ENCODE measurements around the gene CD81.

Gene CD81

DNA sequence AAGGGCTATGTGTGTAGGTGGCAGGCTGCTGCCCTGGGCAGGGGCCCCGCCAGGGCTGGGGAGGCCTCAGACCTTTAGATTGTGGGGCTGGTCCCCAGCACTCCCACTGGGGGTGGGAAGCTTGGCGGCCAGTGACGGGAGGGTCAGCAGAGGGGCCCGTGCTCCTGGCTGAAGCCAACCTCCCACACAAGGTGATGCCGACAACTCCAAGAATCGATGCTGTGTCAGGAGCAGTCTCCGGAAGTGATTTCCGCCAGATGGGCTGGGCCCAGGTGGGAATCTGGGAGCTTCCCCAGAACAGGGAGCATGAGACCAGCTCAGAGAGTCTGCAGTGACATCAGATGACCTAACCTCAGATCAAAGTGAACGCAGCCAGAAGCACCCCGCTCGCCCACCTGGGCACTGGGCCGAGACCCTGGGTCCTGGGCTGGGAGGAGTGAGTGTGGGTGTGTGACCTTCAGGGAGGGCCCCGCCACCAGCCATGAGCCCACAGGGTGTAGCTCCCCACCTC lies 59.5 kb downstream of the CD81 start:
- TF ChIP-seq, protein P1, sequence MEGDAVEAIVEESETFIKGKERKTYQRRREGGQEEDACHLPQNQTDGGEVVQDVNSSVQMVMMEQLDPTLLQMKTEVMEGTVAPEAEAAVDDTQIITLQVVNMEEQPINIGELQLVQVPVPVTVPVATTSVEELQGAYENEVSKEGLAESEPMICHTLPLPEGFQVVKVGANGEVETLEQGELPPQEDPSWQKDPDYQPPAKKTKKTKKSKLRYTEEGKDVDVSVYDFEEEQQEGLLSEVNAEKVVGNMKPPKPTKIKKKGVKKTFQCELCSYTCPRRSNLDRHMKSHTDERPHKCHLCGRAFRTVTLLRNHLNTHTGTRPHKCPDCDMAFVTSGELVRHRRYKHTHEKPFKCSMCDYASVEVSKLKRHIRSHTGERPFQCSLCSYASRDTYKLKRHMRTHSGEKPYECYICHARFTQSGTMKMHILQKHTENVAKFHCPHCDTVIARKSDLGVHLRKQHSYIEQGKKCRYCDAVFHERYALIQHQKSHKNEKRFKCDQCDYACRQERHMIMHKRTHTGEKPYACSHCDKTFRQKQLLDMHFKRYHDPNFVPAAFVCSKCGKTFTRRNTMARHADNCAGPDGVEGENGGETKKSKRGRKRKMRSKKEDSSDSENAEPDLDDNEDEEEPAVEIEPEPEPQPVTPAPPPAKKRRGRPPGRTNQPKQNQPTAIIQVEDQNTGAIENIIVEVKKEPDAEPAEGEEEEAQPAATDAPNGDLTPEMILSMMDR (IDR thresholded peaks at IDR 0.05; ENCODE audit: low read depth, low read length, missing control alignments) = no peak
- no peak for DNase-seq (ENCODE audit: extremely low read depth, low read depth)
- H3K4me3 ChIP-seq (replicated peaks; ENCODE audit: low read depth, low read length) = no peak overlapping the region

DNA sequence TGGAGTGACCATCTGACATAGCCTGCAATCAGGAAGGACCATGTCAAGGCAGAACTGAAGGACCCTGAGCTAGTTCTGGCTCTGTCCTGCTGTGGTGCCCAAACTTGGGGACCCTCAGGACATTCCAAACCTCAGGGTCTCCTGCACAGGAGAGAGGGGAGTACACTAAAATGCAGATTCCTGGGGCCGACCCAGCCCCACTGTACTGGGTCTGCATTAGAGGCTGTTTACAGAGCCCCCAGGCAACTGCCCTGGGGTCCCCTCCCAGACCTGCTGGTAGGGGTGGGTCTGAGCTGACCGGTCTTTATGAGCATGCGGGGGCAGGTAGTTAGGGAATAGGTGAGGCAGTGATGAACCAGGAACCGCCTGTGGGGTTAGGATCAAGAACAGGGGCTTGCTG lies 60.4 kb downstream of the CD81 start:
- no peak overlapping the region for H3K4me3 ChIP-seq (replicated peaks; ENCODE audit: low read depth, low read length)
- DNase-seq (ENCODE audit: extremely low read depth, low read depth) = no peak
- TF ChIP-seq, protein P1 (IDR thresholded peaks at IDR 0.05; ENCODE audit: low read depth, low read length, missing control alignments) = no peak

DNA sequence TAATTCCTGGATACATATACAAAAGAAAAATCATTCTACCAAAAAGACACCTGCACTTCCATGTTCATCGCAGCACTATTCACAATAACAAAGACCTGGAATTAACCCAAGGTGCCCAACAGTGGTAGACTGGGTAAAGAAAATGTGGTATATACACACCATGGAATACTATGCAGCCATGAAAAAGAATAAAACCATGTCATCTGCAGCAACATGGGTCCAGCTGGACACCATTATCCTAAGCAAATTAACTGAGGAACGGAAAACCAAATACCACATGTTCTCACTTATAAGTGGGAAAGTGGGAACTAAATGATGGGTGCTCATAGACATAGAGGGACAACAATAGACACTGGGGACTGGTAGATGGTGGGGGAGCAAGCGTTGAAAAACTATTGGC lies 62.7 kb downstream of the CD81 start:
- TF ChIP-seq, protein P1 (IDR thresholded peaks at IDR 0.05; ENCODE audit: low read depth, low read length, missing control alignments) = no peak
- no peak overlapping the region for H3K4me3 ChIP-seq (replicated peaks; ENCODE audit: low read depth, low read length)
- DNase-seq (ENCODE audit: extremely low read depth, low read depth) = no peak

DNA sequence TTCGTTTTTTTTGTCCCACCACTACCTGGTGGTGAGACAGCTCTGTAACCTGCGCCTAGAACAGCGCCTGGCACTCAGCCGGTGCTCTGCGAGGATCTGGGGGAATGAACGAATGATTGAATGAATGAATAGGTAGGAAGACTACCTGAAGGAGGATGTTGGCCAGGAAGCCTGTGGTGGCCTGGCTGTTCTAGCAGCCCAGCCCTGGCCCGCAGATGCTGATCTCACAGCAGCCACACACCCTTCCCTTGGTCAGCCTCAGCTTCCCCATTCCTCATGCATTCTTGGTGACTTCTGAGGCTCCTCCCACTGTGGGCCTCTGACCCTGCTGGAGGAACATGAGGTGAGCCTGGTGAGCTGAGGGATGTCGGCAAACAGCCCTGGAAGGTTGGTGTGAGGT lies 63.5 kb downstream of the CD81 start:
- H3K4me3 ChIP-seq (replicated peaks; ENCODE audit: low read depth, low read length) = no peak overlapping the region
- DNase-seq (ENCODE audit: extremely low read depth, low read depth) = no peak
- TF ChIP-seq, protein P1 (IDR thresholded peaks at IDR 0.05; ENCODE audit: low read depth, low read length, missing control alignments) = no peak

DNA sequence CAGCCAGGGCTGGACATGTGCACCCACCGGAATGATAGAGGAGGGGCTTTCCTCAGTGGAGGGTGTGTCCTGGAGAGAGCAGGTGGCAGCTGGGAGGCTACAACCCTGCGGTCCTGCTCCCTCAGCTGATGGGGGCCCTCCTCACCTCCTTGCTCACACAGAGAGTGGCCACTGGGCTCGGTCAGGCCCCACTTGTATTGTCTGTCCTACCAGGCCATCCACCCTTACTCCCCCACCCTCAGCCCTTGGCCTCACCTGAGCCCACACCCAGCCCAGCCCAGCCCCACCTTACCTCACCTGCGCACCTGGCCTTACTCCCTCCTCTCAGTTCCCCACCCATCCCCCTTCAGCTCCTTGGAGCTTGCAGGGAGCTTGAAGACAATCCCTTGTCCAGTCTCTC lies 64.1 kb downstream of the CD81 start:
- DNase-seq (ENCODE audit: extremely low read depth, low read depth) = no peak
- no peak overlapping the region for H3K4me3 ChIP-seq (replicated peaks; ENCODE audit: low read depth, low read length)
- TF ChIP-seq, protein P1 (IDR thresholded peaks at IDR 0.05; ENCODE audit: low read depth, low read length, missing control alignments) = no peak

DNA sequence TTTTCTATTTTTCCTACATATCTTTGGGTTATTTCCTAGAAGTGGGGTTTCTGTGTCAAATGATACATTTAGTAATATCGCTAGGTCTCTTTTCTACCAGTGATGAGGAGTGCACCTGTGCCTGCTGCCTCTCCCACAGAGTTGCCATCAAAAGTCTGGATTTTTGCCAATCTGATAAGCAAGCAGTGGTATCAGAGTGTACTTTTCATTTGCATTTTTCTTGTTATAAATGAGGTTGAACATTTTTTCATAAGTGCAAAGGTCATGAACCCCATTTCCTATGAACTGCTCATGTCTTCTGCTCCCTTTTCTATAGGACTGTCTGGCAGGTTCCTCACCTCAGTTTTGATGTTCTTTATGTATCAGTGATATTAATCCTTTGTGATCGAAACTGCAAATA lies 65.5 kb downstream of the CD81 start:
- no peak for DNase-seq (ENCODE audit: extremely low read depth, low read depth)
- no peak overlapping the region for H3K4me3 ChIP-seq (replicated peaks; ENCODE audit: low read depth, low read length)
- TF ChIP-seq, protein P1 (IDR thresholded peaks at IDR 0.05; ENCODE audit: low read depth, low read length, missing control alignments) = no peak

DNA sequence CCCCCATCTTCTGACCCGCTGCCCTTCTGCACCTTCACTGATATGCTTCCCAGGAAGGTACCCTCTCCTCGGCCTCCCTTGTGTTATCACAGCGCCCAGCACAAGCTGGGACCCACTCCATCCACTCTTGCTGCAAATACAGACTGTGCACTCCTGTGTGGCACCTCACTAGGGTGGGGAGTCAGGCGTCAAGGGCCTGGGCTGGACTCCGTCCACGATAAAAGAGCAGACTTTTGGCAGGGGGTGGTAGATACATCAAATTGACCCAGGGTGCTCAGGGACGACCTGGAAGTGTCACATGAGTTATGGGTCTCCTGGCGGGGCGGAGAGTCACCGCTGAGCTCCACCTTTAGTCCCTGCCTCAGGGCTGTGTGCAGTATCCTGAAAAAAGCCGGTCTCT lies 66.3 kb downstream of the CD81 start:
- DNase-seq (ENCODE audit: extremely low read depth, low read depth) = no peak
- TF ChIP-seq, protein P1 (IDR thresholded peaks at IDR 0.05; ENCODE audit: low read depth, low read length, missing control alignments) = no peak
- H3K4me3 ChIP-seq (replicated peaks; ENCODE audit: low read depth, low read length) = no peak overlapping the region

All from HFF-Myc (cell line).